HG02943 (cell line): ENCODE data around the gene PLEKHA7.

Source experiments
- ATAC-seq: cut with Tn5 transposase; IDR thresholded peaks from one replicate; pipeline ENCODE4 v1.9.1; 2021; ENCODE audit warnings: mild to moderate bottlenecking, low read depth, moderate library complexity; ENCODE audit not compliant: unreplicated experiment

Gene PLEKHA7

GRCh38 chr11:16749666-16750065 lies 264.5 kb downstream of the PLEKHA7 start:
- no peak for ATAC-seq

- ATAC-seq: no peak
Observed at GRCh38 chr11:16749092-16749491, 265.1 kb downstream of the PLEKHA7 start.

GRCh38 chr11:16745950-16746605 lies 268.1 kb downstream of the PLEKHA7 start:
- no peak for ATAC-seq

GRCh38 chr11:16744128-16744725 lies 270.0 kb downstream of the PLEKHA7 start:
- ATAC-seq: no peak

DNA sequence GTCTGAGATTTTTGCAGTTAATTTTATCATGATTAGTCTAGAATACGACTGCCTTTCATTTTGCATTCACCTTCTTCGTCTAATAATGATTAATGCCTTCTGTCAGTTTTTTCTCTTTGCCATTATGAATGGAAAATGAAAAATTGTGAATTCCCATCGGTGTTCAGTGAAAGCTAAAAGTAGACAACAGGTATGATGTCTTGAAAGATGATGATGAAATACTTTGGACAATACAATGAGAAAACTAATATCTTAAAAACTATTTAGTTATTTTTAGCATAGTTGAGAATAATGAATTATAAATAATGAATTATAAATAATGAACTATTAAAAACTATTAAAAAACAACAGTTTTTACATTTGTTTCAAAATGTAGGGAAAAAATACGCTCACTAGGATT lies 270.7 kb downstream of the PLEKHA7 start:
- ATAC-seq: no peak

GRCh38 chr11:16741473-16741872 lies 272.7 kb downstream of the PLEKHA7 start:
- ATAC-seq: no peak

- ATAC-seq: no peak
Observed at GRCh38 chr11:16738947-16739815, 275.0 kb downstream of the PLEKHA7 start.

DNA sequence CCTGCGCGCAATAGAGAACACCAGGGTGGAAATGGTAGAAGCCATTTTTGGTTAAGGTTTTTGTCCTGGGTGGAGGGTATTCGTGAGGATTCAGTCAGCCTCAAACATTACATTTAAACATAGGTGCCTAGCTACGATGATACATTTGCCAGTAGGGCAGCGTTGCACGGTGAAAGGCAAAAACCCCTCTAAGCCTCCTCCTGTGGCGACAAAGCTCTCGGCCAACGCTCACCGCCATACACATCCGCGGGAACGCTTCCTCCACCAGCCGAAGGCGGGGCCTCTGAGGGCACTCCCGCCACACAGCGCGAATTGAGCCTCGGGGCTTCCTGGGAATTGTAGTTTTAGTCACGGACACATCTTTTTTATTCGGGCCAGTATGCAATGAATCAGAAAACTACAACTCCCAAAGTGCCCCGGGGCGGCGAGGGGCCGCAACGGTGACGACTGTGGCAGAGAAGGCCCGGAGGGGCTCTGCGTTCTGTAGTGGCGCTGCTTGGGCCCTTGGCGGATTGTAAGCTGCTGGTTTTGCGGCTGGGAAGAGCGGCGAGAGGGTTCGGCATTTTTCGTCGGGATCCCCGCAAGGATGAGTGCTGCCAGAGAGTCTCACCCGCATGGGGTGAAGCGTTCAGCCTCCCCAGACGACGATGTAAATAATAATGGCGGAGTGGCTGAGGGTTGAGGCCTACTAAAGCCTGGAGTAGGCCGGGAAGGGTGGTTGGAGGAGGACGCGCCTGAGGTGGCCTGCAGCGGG lies 275.8 kb downstream of the PLEKHA7 start, which contains the start of gene C11orf58:
Gene C11orf58, plus strand, starts transcription at position 455 of the 754 bp plus-strand sequence. Its CDS starts 132 bp downstream, at position 587.
- ATAC-seq: peak; percentile 99

GRCh38 chr11:16737818-16738192 lies 276.4 kb downstream of the PLEKHA7 start:
- peak; percentile 9 for ATAC-seq
